ENCODE data around the gene PCDHGB7.
A peak's percentile ranks its signal among the peaks of the same experiment; 100 is the strongest.
"Not testable (repeated sequence)": the region's sequence is repeated elsewhere in the genome, so short reads cannot be mapped to it uniquely, and the experiment has no call there.

PCDHGB7 gene

GRCh38 chr5:141394401-141395187 is 22.9 kb upstream of the PCDHGB7 start:
- DNase-seq = not testable (repeated sequence)

DNA sequence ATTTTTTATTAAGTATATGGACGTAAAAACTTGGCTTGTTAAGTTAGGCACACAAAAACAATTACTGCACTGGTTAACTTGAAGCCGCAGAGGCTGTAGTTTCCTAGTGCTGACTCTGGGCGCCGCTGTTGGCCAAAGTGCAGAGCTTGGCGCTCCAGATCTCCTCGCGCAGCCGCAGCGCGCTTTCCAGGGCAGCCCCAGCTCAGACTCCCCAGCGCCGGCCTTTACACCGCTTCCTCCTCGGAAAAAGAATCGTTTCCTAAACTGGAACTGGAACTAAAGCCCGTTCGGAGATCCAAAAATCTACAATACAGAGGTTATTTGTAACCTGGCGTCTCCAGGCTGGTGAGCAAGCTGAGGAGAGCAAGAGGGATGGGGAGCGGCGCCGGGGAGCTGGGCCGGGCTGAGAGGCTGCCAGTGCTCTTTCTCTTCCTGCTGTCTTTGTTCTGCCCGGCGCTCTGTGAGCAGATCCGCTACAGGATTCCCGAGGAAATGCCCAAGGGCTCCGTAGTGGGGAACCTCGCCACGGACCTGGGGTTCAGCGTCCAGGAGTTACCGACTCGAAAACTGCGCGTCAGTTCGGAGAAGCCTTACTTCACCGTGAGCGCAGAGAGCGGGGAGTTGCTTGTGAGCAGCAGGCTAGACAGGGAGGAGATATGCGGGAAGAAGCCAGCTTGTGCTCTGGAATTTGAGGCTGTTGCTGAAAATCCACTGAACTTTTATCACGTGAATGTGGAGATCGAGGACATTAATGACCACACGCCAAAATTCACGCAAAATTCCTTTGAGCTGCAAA is 19.5 kb upstream of the PCDHGB7 start, which contains the start of gene PCDHGB5:
TSS of gene PCDHGB5 (plus strand) at position 192 of the 796 bp plus-strand sequence. CDS start at position 373, 181 bp downstream.
- DNase-seq = not testable (repeated sequence)

DNA sequence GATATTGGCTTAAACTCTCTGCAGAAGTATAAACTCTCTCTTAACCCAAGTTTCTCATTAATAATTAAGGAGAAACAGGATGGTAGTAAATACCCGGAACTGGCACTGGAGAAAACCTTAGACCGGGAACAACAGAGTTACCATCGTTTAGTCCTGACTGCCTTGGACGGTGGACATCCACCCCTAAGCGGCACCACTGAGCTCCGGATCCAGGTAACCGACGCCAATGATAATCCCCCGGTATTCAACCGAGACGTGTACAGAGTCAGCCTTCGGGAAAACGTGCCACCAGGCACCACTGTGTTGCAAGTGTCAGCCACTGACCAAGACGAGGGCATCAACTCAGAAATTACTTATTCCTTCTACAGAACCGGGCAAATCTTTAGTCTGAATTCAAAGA is 18.9 kb upstream of the PCDHGB7 start:
- DNase-seq = no peak

DNA sequence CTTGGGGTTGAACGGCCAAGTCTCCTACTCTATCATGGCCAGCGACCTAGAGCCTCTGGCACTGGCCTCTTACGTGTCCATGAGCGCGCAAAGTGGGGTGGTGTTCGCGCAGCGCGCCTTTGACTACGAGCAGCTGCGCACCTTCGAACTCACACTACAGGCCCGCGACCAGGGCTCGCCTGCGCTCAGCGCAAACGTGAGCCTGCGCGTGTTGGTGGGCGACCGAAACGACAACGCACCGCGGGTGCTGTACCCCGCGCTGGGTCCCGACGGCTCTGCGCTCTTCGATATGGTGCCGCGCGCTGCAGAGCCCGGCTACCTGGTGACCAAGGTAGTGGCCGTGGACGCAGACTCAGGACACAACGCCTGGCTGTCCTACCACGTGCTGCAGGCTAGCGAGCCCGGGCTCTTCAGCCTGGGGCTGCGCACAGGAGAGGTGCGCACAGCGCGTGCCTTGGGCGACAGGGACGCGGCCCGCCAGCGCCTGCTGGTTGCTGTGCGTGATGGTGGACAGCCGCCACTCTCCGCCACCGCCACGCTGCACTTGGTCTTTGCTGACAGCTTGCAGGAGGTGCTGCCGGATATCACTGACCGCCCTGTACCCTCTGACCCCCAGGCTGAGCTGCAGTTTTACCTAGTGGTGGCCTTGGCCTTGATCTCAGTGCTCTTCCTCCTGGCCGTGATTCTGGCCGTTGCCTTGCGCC is 17.8 kb upstream of the PCDHGB7 start:
- DNase-seq = no peak

- DNase-seq = peak in 2 of 51 donors; percentile 12 to 19
These were observed 14.8 kb upstream of the PCDHGB7 start, which contains the start of gene PCDHGA9 for GRCh38 chr5:141402553-141403243. Gene PCDHGA9, plus strand, starts transcription at chr5:141402778. Its CDS starts 175 bp downstream, at chr5:141402953.

- DNase-seq = no peak
These were observed 14.1 kb upstream of the PCDHGB7 start for GRCh38 chr5:141403387-141403786.

GRCh38 chr5:141407790-141408505 is 9.5 kb upstream of the PCDHGB7 start, which contains the start of gene PCDHGB6:
Gene PCDHGB6, plus strand, starts transcription at chr5:141408021. Its CDS starts 182 bp downstream, at chr5:141408203.
- DNase-seq = peak in 1 of 51 donors; percentile 9

GRCh38 chr5:141409598-141410306 is 7.7 kb upstream of the PCDHGB7 start:
- no peak for DNase-seq

DNA sequence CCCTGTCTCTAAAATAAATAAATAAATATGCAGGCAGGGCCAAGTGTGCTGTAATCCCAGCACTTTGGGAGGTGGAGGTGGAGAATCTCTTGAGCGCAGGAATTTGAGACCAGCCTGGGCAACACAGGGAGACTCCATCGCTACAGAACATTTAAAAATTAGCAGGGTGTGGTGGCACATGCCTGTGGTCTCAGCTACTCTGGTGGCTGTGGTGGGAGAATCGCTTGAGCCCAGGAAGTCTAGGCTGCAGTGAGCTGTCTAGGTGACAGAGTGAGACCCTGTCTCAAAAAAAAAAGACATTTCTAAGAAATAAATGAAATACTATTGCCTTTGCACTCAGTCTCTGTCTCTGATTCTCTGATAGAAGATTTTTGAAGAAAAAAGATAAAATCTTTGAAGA is 5.9 kb upstream of the PCDHGB7 start:
- DNase-seq = no peak

GRCh38 chr5:141412854-141413539 is 4.5 kb upstream of the PCDHGB7 start, which contains the start of gene PCDHGA10:
Gene PCDHGA10, plus strand, starts transcription at chr5:141412987. Its CDS starts 189 bp downstream, at chr5:141413176.
- peak in 3 of 51 donors; percentile 9 to 20 (median 10) for DNase-seq

DNA sequence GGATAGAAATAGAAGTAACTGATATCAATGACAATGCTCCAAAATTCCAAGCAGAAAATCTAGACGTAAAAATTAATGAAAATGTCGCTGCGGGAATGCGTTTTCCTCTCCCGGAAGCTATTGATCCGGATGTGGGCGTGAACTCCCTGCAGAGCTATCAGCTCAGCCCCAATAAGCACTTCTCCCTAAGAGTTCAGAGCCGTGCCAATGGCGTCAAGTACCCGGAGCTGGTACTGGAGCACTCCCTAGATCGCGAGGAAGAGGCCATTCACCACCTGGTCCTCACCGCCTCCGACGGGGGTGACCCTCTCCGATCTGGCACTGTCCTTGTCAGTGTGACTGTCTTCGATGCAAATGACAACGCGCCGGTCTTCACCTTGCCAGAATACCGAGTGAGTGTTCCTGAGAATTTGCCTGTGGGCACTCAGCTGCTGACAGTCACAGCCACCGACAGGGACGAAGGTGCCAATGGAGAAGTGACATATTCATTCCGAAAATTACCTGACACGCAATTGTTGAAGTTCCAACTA is 3.9 kb upstream of the PCDHGB7 start:
- DNase-seq = no peak

GRCh38 chr5:141414548-141415274 is 2.8 kb upstream of the PCDHGB7 start:
- DNase-seq = not testable (repeated sequence)

DNA sequence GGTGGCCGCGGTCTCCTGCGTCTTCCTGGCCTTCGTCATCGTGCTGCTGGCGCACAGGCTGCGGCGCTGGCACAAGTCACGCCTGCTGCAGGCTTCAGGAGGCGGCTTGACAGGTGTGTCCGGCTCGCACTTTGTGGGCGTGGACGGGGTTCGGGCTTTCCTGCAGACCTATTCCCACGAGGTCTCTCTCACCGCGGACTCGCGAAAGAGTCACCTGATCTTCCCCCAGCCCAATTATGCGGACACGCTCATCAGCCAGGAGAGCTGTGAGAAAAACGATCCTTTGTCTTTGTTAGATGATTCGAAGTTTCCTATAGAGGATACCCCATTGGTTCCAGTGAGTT is 2.2 kb upstream of the PCDHGB7 start:
- DNase-seq = not testable (repeated sequence)

DNA sequence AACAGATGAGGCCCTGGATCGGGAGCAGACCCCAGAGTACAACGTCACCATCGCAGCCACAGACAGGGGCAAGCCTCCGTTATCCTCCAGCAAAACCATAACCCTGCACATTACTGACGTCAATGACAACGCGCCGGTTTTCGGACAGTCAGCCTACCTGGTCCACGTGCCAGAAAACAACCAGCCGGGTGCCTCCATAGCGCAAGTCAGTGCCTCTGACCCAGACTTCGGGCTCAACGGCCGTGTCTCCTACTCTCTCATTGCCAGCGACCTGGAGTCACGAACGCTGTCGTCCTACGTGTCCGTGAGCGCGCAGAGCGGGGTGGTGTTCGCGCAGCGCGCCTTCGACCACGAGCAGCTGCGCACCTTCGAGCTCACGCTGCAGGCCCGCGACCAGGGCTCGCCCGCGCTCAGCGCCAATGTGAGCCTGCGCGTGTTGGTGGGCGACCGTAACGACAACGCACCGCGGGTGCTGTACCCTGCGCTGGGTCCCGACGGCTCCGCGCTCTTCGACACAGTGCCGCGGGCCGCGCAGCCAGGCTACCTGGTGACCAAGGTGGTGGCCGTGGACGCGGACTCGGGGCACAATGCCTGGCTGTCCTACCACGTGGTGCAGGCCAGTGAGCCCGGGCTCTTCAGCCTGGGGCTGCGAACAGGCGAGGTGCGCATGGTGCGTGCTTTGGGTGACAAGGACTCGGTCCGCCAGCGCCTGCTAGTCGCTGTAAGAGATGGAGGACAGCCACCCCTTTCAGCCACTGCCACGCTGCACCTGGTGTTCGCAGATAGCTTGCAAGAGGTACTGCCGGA is 1.8 kb downstream of the PCDHGB7 start:
- no peak for DNase-seq

DNA sequence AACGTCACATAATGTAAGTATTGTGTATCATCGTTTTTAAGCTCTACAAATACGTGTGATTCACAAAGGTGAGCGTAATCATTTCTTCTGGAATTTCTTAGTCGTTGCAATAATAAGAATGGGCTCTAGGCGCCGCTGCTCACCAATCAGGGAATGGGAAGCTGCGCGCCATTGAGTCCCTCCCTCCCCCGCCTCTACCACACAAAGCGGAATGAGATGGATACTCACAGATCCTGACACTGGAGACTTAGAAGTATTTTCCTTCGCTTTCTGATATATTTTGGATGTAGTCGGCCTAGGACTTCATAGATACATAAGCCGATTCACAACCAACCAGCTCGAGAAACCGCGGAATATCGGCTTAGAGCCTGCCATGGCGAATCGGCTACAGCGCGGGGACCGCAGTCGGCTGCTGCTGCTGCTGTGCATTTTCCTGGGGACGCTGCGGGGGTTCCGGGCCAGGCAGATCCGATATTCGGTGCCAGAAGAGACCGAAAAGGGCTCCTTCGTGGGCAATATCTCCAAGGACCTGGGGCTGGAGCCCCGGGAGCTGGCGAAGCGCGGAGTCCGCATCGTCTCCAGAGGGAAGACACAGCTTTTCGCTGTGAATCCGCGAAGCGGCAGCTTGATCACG is 3.5 kb downstream of the PCDHGB7 start, which contains the start of gene PCDHGA11:
TSS of gene PCDHGA11 (plus strand) at position 197 of the 634 bp plus-strand sequence. CDS start at position 374, 177 bp downstream.
- DNase-seq = no peak

DNA sequence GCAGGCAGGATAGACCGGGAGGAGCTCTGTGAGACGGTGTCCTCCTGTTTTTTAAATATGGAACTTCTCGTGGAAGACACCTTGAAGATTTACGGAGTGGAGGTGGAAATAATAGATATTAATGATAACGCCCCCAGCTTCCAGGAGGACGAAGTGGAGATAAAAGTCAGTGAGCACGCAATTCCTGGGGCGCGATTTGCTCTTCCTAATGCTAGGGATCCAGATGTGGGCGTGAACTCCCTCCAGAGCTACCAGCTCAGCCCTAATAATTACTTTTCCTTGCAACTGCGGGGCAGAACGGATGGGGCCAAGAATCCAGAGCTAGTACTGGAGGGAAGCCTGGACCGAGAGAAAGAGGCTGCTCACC is 4.0 kb downstream of the PCDHGB7 start:
- no peak for DNase-seq

Data from hypothalamus (tissue), 51 donors.